HEK293T (cell line): ENCODE data around the gene EXD3.

Experiments used
- CTCF ChIA-PET: fragments of 350-600 bp; formaldehyde crosslinking; extraction: SDS; loops from one replicate; lab custom pipeline; 2021; ENCODE audit warnings: antibody characterized with exemption, inconsistent platforms; lab: Yijun Ruan, JAX
- POLR2A ChIA-PET: fragments of 350-600 bp; formaldehyde crosslinking; extraction: SDS; loops from one replicate; lab custom pipeline; 2020; ENCODE audit warnings: antibody characterized with exemption, inconsistent platforms; lab: Yijun Ruan, JAX
- DNase-seq: peaks from one replicate; pipeline ENCODE4 v3.0.0; 2012; ENCODE audit warnings: mixed read lengths; ENCODE audit errors: extremely low spot score
- ARNT ChIP-seq: fragments of 450-650 bp; IDR thresholded peaks from 2 replicates; pipeline ENCODE4 v1.6.1; 2017; ENCODE audit warnings: mild to moderate bottlenecking
- BHLHE40 ChIP-seq: fragments of 450-650 bp; IDR thresholded peaks from 2 replicates; pipeline ENCODE4 v1.6.1; 2016; ENCODE audit warnings: mild to moderate bottlenecking, moderate library complexity, borderline replicate concordance
- CTBP1 ChIP-seq: fragments of 450-650 bp; IDR thresholded peaks from 2 replicates; pipeline ENCODE4 v1.6.1; 2016; ENCODE audit warnings: borderline replicate concordance
- ELF4 ChIP-seq: fragments of 450-650 bp; IDR thresholded peaks from 2 replicates; pipeline ENCODE4 v1.6.1; 2017; ENCODE audit warnings: antibody characterized with exemption
- FOXA1 ChIP-seq: fragments of 450-650 bp; IDR thresholded peaks from 2 replicates; pipeline ENCODE4 v1.6.1; 2016; ENCODE audit warnings: mild to moderate bottlenecking
- FOXK2 ChIP-seq: fragments of 450-650 bp; IDR thresholded peaks from 2 replicates; pipeline ENCODE4 v1.6.1; 2016; ENCODE audit warnings: mild to moderate bottlenecking
- FOXM1 ChIP-seq: fragments of 450-650 bp; IDR thresholded peaks from 2 replicates; pipeline ENCODE4 v1.6.1; 2017; ENCODE audit warnings: mild to moderate bottlenecking, borderline replicate concordance
- HDGF ChIP-seq: fragments of 450-650 bp; IDR thresholded peaks from 2 replicates; pipeline ENCODE4 v1.6.1; 2017; ENCODE audit warnings: antibody characterized with exemption, borderline replicate concordance
- L3MBTL2 ChIP-seq: fragments of 450-650 bp; conservative IDR thresholded peaks from 2 replicates; pipeline ENCODE4 v1.6.1; 2016; ENCODE audit warnings: mild to moderate bottlenecking
- LEF1 ChIP-seq: fragments of 450-650 bp; IDR thresholded peaks from 2 replicates; pipeline ENCODE4 v1.6.1; 2017; ENCODE audit warnings: mild to moderate bottlenecking, borderline replicate concordance
- NFRKB ChIP-seq: fragments of 450-650 bp; IDR thresholded peaks from 2 replicates; pipeline ENCODE4 v1.6.1; 2016; ENCODE audit warnings: mild to moderate bottlenecking, moderate library complexity
- SP1 ChIP-seq: fragments of 450-650 bp; IDR thresholded peaks from 2 replicates; pipeline ENCODE4 v1.6.1; 2017
- SUZ12 ChIP-seq: fragments of 450-650 bp; IDR thresholded peaks from 2 replicates; pipeline ENCODE4 v1.6.1; 2016; ENCODE audit warnings: mild to moderate bottlenecking
- TARDBP ChIP-seq: fragments of 450-650 bp; IDR thresholded peaks from 2 replicates; pipeline ENCODE4 v1.6.1; 2016
- ZNF384 ChIP-seq: fragments of 450-650 bp; IDR thresholded peaks from 2 replicates; pipeline ENCODE4 v1.6.1; 2016
- TF ChIP-seq, protein P1 (sequence below): fragments of 450-650 bp; IDR thresholded peaks from 2 replicates; pipeline ENCODE4 v1.6.1; 2016

The EXD3 gene

DNA sequence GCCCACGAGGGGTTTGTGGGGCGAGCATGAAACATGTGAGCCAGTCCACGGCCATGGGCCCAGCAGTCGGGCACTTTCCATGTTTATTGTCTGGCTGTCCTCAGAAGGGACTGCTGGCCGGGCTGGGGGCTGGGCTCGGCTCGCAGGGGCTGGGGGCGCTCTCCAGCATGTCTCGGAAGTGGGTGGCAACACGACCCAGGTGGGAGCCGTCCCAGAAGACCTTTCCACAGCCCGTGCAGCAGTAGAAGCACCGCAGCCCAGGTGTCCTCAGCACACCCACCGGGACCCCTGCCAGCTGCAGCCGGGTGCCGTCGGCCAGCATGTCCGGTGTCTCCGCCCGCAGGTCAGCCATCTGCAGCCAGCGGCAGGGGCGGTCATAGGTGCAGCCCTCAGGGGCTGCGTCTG lies 116.1 kb downstream of the EXD3 start:
- POLR2A ChIA-PET = no interaction called here
- CTCF ChIA-PET = no interaction called here
- no peak for TF ChIP-seq SP1
- no peak for TF ChIP-seq NFRKB
- no peak for TF ChIP-seq SUZ12
- no peak for TF ChIP-seq FOXK2
- no peak for TF ChIP-seq LEF1
- no peak for TF ChIP-seq ZNF384
- no peak for TF ChIP-seq ELF4
- DNase-seq = no peak

DNA sequence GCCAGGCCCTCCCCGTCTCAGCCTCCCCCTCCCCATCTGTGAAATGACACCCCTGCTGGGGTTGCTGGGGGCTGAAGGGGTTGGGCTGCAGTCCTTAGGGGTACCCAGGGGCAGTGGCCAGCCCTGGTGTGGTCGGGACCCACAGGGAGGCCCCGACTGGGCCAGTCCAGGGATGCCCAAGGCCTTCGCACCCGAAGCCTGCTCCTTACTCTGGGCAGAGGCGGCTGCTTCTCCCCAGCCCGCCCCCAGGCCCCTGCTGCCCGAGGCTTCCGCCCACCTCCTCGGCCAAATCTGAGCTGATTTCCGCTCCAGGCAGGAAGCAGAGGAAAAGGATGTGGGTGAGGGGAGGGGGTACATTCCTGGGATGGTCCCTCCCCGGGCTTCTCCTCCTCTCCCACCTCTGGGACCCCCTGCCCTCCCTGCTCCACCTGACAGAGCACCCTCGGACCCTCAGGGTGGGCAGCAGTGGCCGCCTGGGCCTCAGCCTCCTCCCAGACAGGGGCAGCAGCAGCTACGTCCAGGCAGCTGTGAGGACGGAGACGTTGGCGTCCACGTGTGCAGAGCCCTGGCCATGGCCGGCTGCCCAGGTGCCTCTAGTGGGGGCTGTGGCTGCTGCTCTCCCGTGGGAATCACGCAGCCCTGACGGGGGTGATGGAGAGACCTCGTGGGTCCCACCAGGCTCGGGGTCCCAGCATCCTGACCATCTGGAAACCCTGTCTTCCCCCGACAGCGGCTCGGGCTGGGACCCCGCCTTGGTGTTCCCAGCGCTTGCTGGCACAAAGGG lies 116.7 kb downstream of the EXD3 start:
- DNase-seq = no peak

DNA sequence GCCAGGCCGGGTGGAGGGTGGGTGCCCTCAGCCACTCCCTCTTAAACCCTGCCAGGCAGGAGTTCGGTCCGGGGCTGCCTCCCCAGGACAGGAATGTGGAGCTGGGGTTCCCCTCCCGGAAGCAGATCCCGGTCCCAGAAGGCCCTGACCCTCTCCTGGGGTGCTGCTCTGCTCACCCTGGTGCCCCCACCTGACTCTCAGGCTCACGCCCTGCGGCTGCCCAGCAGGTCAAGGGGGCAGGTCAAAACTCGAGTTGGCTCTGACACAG lies 117.2 kb downstream of the EXD3 start:
- TF ChIP-seq BHLHE40 (no peak), TARDBP (no peak), ARNT (no peak), ZNF384 (no peak), HDGF (no peak), L3MBTL2 (no peak), FOXA1 (no peak), CTBP1 (no peak), NFRKB (no peak), SUZ12 (no peak), ELF4 (no peak), FOXK2 (no peak)
- TF ChIP-seq, protein P1, sequence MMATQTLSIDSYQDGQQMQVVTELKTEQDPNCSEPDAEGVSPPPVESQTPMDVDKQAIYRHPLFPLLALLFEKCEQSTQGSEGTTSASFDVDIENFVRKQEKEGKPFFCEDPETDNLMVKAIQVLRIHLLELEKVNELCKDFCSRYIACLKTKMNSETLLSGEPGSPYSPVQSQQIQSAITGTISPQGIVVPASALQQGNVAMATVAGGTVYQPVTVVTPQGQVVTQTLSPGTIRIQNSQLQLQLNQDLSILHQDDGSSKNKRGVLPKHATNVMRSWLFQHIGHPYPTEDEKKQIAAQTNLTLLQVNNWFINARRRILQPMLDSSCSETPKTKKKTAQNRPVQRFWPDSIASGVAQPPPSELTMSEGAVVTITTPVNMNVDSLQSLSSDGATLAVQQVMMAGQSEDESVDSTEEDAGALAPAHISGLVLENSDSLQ = no peak
- CTCF ChIA-PET = no interaction called here
- no peak for DNase-seq
- POLR2A ChIA-PET = no interaction called here

More for the DNA sequence above, 116.7 kb downstream of the EXD3 start:
- ChIA-PET POLR2A (no interaction called here), CTCF (no interaction called here)
- no peak for TF ChIP-seq ELF4
- TF ChIP-seq FOXA1 = no peak
- TF ChIP-seq SUZ12 = no peak
- no peak for TF ChIP-seq SP1
- TF ChIP-seq BHLHE40 = no peak
- no peak for TF ChIP-seq ZNF384
- no peak for TF ChIP-seq LEF1
- TF ChIP-seq NFRKB = no peak
- TF ChIP-seq HDGF = no peak
- no peak for TF ChIP-seq L3MBTL2
- TF ChIP-seq FOXM1 = no peak

DNA sequence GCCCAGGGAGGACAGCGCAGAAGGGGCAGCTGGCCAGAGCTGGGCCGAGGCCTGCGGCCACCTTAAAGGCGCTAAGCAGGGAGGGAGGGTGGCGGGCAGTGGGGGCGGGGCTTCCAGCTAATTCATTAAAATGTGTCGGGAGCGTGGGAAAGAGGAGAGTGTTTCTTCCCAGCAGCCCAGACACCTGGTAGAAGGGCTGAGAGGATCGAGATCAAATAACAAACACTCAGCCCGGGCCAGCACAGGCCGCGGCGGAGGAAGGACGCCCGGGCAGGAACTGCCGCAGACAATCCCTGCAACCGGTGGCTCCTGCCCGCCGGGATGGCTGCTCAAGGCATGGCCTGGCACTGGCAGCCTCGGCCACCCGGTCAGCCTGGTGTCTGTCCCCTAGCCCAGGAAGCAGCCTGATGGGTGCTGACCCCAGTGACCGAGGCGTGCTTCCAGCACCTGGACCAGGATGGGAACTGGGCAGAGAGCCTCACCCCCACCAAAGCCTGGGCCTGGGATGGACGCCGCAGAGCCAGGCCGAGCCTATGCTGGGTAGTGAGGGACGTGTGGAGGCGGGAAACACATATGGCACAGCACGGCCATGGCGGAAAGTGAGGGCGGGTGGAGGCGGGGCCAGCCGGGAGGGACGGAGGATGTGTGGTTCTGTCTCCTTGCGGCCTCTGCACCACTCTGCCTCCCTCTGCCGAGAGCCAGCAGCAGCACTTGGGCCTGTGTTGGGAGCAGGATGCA lies 117.7 kb downstream of the EXD3 start:
- ChIA-PET POLR2A (no interaction called here), CTCF (interaction anchor here (0.7 kb wide), 1 partner anchor 250 kb away, joined by 3 read pairs; no protein-coding TSS in a partner anchor)
- no peak for DNase-seq
- no peak for TF ChIP-seq ELF4
- no peak for TF ChIP-seq L3MBTL2
- no peak for TF ChIP-seq LEF1
- no peak for TF ChIP-seq TARDBP
- TF ChIP-seq, protein P1 = no peak
- no peak for TF ChIP-seq SUZ12

DNA sequence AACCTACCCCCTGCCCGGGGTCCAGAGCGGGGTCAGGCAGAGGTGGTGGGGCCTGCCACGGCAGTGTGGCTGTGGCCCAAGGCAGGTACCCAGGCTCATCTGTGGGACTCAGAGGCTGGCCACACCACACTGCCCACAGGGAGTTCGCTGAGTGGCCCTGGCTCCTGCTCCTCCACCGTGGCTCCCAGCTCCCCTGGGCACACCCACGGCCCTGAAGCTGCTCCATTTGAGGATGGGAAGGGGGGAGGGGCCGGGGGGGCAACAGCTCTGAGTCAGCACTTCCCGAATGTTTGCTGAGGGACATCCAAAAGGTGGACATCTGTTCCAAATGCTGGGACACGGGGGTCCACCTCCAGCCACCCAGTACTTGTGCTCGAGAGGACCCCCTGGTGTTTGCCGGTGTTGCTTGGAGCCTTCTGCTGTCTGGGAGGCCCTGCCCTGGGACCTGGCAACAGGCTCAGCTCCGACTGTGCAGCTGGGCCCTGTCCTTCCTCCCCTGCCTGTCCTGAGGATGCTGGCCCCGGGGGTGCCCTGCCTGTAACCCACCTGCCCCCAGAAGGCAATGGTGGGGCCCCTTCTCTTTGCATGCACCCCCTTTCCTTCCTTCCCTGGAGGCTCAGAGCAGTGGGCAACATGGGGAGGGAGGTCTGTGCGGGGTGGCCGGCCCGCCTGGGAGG lies 118.4 kb downstream of the EXD3 start:
- TF ChIP-seq CTBP1 (no peak), ARNT (no peak), FOXA1 (no peak), FOXM1 (no peak), LEF1 (no peak), L3MBTL2 (no peak), FOXK2 (no peak)
- TF ChIP-seq, protein P1 = no peak
- no peak for DNase-seq
- ChIA-PET CTCF (interaction anchor here (0.7 kb wide), 1 partner anchor 249 kb away, joined by 3 read pairs; no protein-coding TSS in a partner anchor), POLR2A (interaction anchor here (3.5 kb wide), 1 partner anchor 118 kb away, joined by 18 read pairs; the partner anchor contains the start of genes EXD3 and NOXA1)

DNA sequence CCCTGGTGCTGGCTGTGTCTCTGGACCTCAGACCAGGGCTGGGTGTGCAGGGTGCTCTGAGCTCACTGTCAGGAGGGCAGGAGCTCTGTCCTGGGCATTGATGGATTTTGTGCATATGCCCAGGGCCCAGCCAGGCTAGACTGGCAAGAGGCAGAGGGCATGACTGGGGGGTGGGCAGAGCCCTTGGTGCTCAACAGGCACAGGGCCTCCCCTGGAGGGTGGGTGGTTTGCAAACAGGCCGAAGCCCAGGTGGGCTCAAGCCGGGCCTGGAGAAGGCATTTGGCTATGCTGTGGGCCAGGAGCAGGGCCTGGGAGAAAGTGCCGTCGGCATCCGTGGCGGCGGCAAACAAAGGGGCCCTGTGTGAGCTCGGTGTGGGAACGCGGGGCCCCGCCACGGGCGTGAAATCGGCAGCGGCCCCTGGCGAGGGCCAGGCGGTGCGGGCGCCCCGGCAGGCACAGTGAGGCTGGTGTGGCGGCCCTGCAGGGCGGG lies 119.0 kb downstream of the EXD3 start:
- ChIA-PET CTCF (interaction anchor here (0.6 kb wide), 2 partner anchors 88 to 546 kb away, joined by 3 read pairs; partner anchors contain the start of gene LCN8), POLR2A (interaction anchor here (3.5 kb wide), 1 partner anchor 119 kb away, joined by 18 read pairs; the partner anchor contains the start of genes EXD3 and NOXA1)
- DNase-seq = no peak
- TF ChIP-seq FOXK2 = no peak
- no peak for TF ChIP-seq ELF4
- no peak for TF ChIP-seq FOXA1
- TF ChIP-seq NFRKB = no peak
- TF ChIP-seq BHLHE40 = no peak
- no peak for TF ChIP-seq LEF1
- TF ChIP-seq, protein P1 = no peak
- no peak for TF ChIP-seq FOXM1
- no peak for TF ChIP-seq ARNT
- no peak for TF ChIP-seq CTBP1
